ENCODE data around the gene ZBTB9. TPM values are rescaled to one million over a fixed set of nuclear protein-coding genes. Genes with fewer than 3 reads are reported as not detected.

Gene ZBTB9
- total RNA-seq, 1 experiment from 2014 or later, result 11.4 TPM

GRCh38 chr6:33419580-33420490 is 34.5 kb upstream of the ZBTB9 start, which contains the start of gene SYNGAP1:
TSS of gene SYNGAP1 (plus strand) at chr6:33420065. CDS start at chr6:33420265, 200 bp downstream.
- no TSS peak for BruUV-seq (replicated peaks)
- intact Hi-C loops (cut with micrococcal nuclease; ENCODE audit: unreplicated experiment), result loop anchor here (2.0 kb wide), 1 partner anchor 29 kb away; the partner anchor contains the start of gene KIFC1
- H3K27ac Mint-ChIP-seq (ENCODE audit: unreplicated experiment), result peak within 1 kb of the TSS; percentile 99
- no peak for DNase-seq
- peak within 1 kb of the TSS; percentile 90 for H3K4me3 Mint-ChIP-seq (ENCODE audit: unreplicated experiment)
- peaks cover 17% of the 10 kb centered on the region for H3K4me1 Mint-ChIP-seq (ENCODE audit: low read depth, unreplicated experiment)
- Histone ChIP-seq H3K4me3 (ENCODE audit: low read depth, low read length) (no peak within 1 kb of the TSS), H3K9me3 (no peaks in the 10 kb centered on the region), H3K4me1 (peaks cover 21% of the 10 kb centered on the region), H3K36me3 (ENCODE audit: control insufficient read depth, insufficient read depth, low read length) (peaks cover 4% of the 10 kb centered on the region), H3K27me3 (replicated peaks; ENCODE audit: control insufficient read depth, insufficient read depth, low read length) (no peaks in the 10 kb centered on the region)
- POLR2A ChIA-PET, result no interaction called here
- H3K36me3 Mint-ChIP-seq (ENCODE audit: insufficient read depth, unreplicated experiment), result peaks cover 28% of the 10 kb centered on the region
- TF ChIP-seq, protein P1, sequence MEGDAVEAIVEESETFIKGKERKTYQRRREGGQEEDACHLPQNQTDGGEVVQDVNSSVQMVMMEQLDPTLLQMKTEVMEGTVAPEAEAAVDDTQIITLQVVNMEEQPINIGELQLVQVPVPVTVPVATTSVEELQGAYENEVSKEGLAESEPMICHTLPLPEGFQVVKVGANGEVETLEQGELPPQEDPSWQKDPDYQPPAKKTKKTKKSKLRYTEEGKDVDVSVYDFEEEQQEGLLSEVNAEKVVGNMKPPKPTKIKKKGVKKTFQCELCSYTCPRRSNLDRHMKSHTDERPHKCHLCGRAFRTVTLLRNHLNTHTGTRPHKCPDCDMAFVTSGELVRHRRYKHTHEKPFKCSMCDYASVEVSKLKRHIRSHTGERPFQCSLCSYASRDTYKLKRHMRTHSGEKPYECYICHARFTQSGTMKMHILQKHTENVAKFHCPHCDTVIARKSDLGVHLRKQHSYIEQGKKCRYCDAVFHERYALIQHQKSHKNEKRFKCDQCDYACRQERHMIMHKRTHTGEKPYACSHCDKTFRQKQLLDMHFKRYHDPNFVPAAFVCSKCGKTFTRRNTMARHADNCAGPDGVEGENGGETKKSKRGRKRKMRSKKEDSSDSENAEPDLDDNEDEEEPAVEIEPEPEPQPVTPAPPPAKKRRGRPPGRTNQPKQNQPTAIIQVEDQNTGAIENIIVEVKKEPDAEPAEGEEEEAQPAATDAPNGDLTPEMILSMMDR (IDR thresholded peaks at IDR 0.05; ENCODE audit: insufficient read depth in 1 of 2, low read depth in 1 of 2, low read length in 1 of 2, severe bottlenecking in 1 of 2, unreplicated experiment in 1 of 2), result no peak
- no peaks in the 10 kb centered on the region for H3K9me3 Mint-ChIP-seq (ENCODE audit: unreplicated experiment)
- CTCF ChIA-PET, result no interaction called here
- H3K27me3 Mint-ChIP-seq (ENCODE audit: insufficient read depth, unreplicated experiment), result peaks cover 7% of the 10 kb centered on the region

GRCh38 chr6:33420491-33421343 is 33.7 kb upstream of the ZBTB9 start:
- no peak overlapping the region for H3K4me3 ChIP-seq (ENCODE audit: low read depth, low read length)
- Mint-ChIP-seq H3K4me3 (ENCODE audit: unreplicated experiment) (no peak overlapping the region), H3K9me3 (ENCODE audit: unreplicated experiment) (no peaks in the 10 kb centered on the region), H3K4me1 (ENCODE audit: low read depth, unreplicated experiment) (peaks cover 18% of the 10 kb centered on the region), H3K36me3 (ENCODE audit: insufficient read depth, unreplicated experiment) (peaks cover 20% of the 10 kb centered on the region), H3K27me3 (ENCODE audit: insufficient read depth, unreplicated experiment) (peaks cover 7% of the 10 kb centered on the region), H3K27ac (ENCODE audit: unreplicated experiment) (peak overlapping the region; percentile 2)
- peaks cover 26% of the 10 kb centered on the region for H3K4me1 ChIP-seq
- no peak for DNase-seq
- peaks cover under 1% of the 10 kb centered on the region; the same call in 1 of the 2 replicates for H3K36me3 ChIP-seq (ENCODE audit: control insufficient read depth, insufficient read depth, low read length)
- ChIA-PET POLR2A (no interaction called here), CTCF (no interaction called here)
- intact Hi-C loops (cut with micrococcal nuclease; ENCODE audit: unreplicated experiment), result no loop called here
- H3K9me3 ChIP-seq, result no peaks in the 10 kb centered on the region
- no TSS peak for BruUV-seq (replicated peaks)
- TF ChIP-seq, protein P1 (IDR thresholded peaks at IDR 0.05; ENCODE audit: insufficient read depth in 1 of 2, low read depth in 1 of 2, low read length in 1 of 2, severe bottlenecking in 1 of 2, unreplicated experiment in 1 of 2), result no peak
- H3K27me3 ChIP-seq (replicated peaks; ENCODE audit: control insufficient read depth, insufficient read depth, low read length), result no peaks in the 10 kb centered on the region

DNA sequence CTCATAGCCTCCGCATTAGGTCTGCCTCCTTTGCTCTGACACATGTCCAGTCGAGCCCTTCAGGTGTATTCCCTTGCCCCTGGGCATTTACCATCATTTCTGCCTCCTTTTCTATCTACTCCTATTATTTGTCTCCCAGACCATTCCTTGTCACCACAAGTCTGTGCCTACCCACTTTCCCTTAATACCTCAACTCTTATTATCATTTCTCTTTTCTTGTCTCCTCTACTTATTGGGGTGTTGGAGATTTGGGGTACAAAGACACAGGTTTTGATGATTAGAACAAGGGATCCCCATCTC is 33.1 kb upstream of the ZBTB9 start:
- H3K36me3 Mint-ChIP-seq (ENCODE audit: insufficient read depth, unreplicated experiment), result peaks cover 18% of the 10 kb centered on the region
- H3K36me3 ChIP-seq (ENCODE audit: control insufficient read depth, insufficient read depth, low read length), result no peaks in the 10 kb centered on the region
- POLR2A ChIA-PET, result no interaction called here
- intact Hi-C loops (cut with micrococcal nuclease; ENCODE audit: unreplicated experiment), result no loop called here
- peaks cover 7% of the 10 kb centered on the region for H3K27me3 Mint-ChIP-seq (ENCODE audit: insufficient read depth, unreplicated experiment)
- BruUV-seq (replicated peaks), result no TSS peak
- no peaks in the 10 kb centered on the region for H3K9me3 ChIP-seq
- TF ChIP-seq, protein P1 (IDR thresholded peaks at IDR 0.05; ENCODE audit: insufficient read depth in 1 of 2, low read depth in 1 of 2, low read length in 1 of 2, severe bottlenecking in 1 of 2, unreplicated experiment in 1 of 2), result no peak
- no peak for DNase-seq
- peaks cover 18% of the 10 kb centered on the region for H3K4me1 Mint-ChIP-seq (ENCODE audit: low read depth, unreplicated experiment)
- H3K27me3 ChIP-seq (replicated peaks; ENCODE audit: control insufficient read depth, insufficient read depth, low read length), result no peaks in the 10 kb centered on the region
- no peak overlapping the region for H3K4me3 Mint-ChIP-seq (ENCODE audit: unreplicated experiment)
- no peaks in the 10 kb centered on the region for H3K9me3 Mint-ChIP-seq (ENCODE audit: unreplicated experiment)
- H3K4me1 ChIP-seq, result peaks cover 22% of the 10 kb centered on the region
- peak overlapping the region; percentile 2 for H3K27ac Mint-ChIP-seq (ENCODE audit: unreplicated experiment)
- no peak overlapping the region for H3K4me3 ChIP-seq (ENCODE audit: low read depth, low read length)
- CTCF ChIA-PET, result no interaction called here

Data from Caco-2 (cell line).